ENCODE measurements around the gene TMED3.

TMED3 gene

GRCh38 chr15:79296583-79296982 is 14.3 kb upstream of the TMED3 start:
- Histone ChIP-seq H3K9ac (ENCODE audit: low read length) (no peak overlapping the region), H3K9me3 (ENCODE audit: control insufficient read depth, insufficient read depth, low read depth, low read length) (no peaks in the 10 kb centered on the region), H3K36me3 (ENCODE audit: control insufficient read depth, insufficient read depth, low read length) (no peaks in the 10 kb centered on the region), H3K4me1 (ENCODE audit: control insufficient read depth, insufficient read depth, low read length) (no peaks in the 10 kb centered on the region), H3K4me3 (ENCODE audit: low read depth, low read length) (no peak overlapping the region), H3K27me3 (ENCODE audit: control insufficient read depth, insufficient read depth, low read length) (peaks cover 61% of the 10 kb centered on the region), H3K27ac (ENCODE audit: low read depth, low read length) (no peak overlapping the region)

- no peaks in the 10 kb centered on the region for H3K9me3 ChIP-seq (ENCODE audit: control insufficient read depth, insufficient read depth, low read depth, low read length)
- peaks cover 59% of the 10 kb centered on the region for H3K27me3 ChIP-seq (ENCODE audit: control insufficient read depth, insufficient read depth, low read length)
- no peak overlapping the region for H3K4me3 ChIP-seq (ENCODE audit: low read depth, low read length)
- H3K4me1 ChIP-seq (ENCODE audit: control insufficient read depth, insufficient read depth, low read length) = no peaks in the 10 kb centered on the region
- no peaks in the 10 kb centered on the region for H3K36me3 ChIP-seq (ENCODE audit: control insufficient read depth, insufficient read depth, low read length)
- H3K9ac ChIP-seq (ENCODE audit: low read length) = no peak overlapping the region
- no peak overlapping the region for H3K27ac ChIP-seq (ENCODE audit: low read depth, low read length)
Measured at GRCh38 chr15:79299126-79299840, 11.6 kb upstream of the TMED3 start.

GRCh38 chr15:79299841-79300235 is 11.1 kb upstream of the TMED3 start:
- Histone ChIP-seq H3K9me3 (ENCODE audit: control insufficient read depth, insufficient read depth, low read depth, low read length) (no peaks in the 10 kb centered on the region), H3K27ac (ENCODE audit: low read depth, low read length) (no peak overlapping the region), H3K9ac (ENCODE audit: low read length) (no peak overlapping the region), H3K4me1 (ENCODE audit: control insufficient read depth, insufficient read depth, low read length) (no peaks in the 10 kb centered on the region), H3K27me3 (ENCODE audit: control insufficient read depth, insufficient read depth, low read length) (peaks cover 64% of the 10 kb centered on the region), H3K4me3 (ENCODE audit: low read depth, low read length) (no peak overlapping the region), H3K36me3 (ENCODE audit: control insufficient read depth, insufficient read depth, low read length) (no peaks in the 10 kb centered on the region)

- no peaks in the 10 kb centered on the region for H3K36me3 ChIP-seq (ENCODE audit: control insufficient read depth, insufficient read depth, low read length)
- no peaks in the 10 kb centered on the region for H3K9me3 ChIP-seq (ENCODE audit: control insufficient read depth, insufficient read depth, low read depth, low read length)
- peaks cover 6% of the 10 kb centered on the region for H3K4me1 ChIP-seq (ENCODE audit: control insufficient read depth, insufficient read depth, low read length)
- H3K27ac ChIP-seq (ENCODE audit: low read depth, low read length) = no peak overlapping the region
- no peak overlapping the region for H3K9ac ChIP-seq (ENCODE audit: low read length)
- H3K27me3 ChIP-seq (ENCODE audit: control insufficient read depth, insufficient read depth, low read length) = peaks cover 79% of the 10 kb centered on the region
- no peak overlapping the region for H3K4me3 ChIP-seq (ENCODE audit: low read depth, low read length)
Measured at GRCh38 chr15:79307251-79307650, 3.7 kb upstream of the TMED3 start.

GRCh38 chr15:79308874-79309273 is 2.0 kb upstream of the TMED3 start:
- H3K27me3 ChIP-seq (ENCODE audit: control insufficient read depth, insufficient read depth, low read length) = peaks cover 64% of the 10 kb centered on the region

GRCh38 chr15:79310612-79310984 is 314 bp upstream of the TMED3 start:
- no peaks in the 10 kb centered on the region for H3K9me3 ChIP-seq (ENCODE audit: control insufficient read depth, insufficient read depth, low read depth, low read length)
- H3K9ac ChIP-seq (ENCODE audit: low read length) = no peak overlapping the region
- peaks cover 28% of the 10 kb centered on the region for H3K36me3 ChIP-seq (ENCODE audit: control insufficient read depth, insufficient read depth, low read length)
- peak overlapping the region; percentile 92 for H3K4me3 ChIP-seq (ENCODE audit: low read depth, low read length)
- peaks cover 50% of the 10 kb centered on the region for H3K27me3 ChIP-seq (ENCODE audit: control insufficient read depth, insufficient read depth, low read length)
- H3K4me1 ChIP-seq (ENCODE audit: control insufficient read depth, insufficient read depth, low read length) = peaks cover 6% of the 10 kb centered on the region
- H3K27ac ChIP-seq (ENCODE audit: low read depth, low read length) = no peak overlapping the region

More at GRCh38 chr15:79308874-79309273, 2.0 kb upstream of the TMED3 start:
- Histone ChIP-seq H3K36me3 (ENCODE audit: control insufficient read depth, insufficient read depth, low read length) (peaks cover 11% of the 10 kb centered on the region), H3K4me3 (ENCODE audit: low read depth, low read length) (no peak overlapping the region), H3K4me1 (ENCODE audit: control insufficient read depth, insufficient read depth, low read length) (peaks cover 6% of the 10 kb centered on the region), H3K27ac (ENCODE audit: low read depth, low read length) (no peak overlapping the region), H3K9ac (ENCODE audit: low read length) (no peak overlapping the region), H3K9me3 (ENCODE audit: control insufficient read depth, insufficient read depth, low read depth, low read length) (no peaks in the 10 kb centered on the region)

GRCh38 chr15:79311901-79312553 is 1.1 kb downstream of the TMED3 start:
- no peak overlapping the region for H3K27ac ChIP-seq (ENCODE audit: low read depth, low read length)

GRCh38 chr15:79314186-79314585 is 3.3 kb downstream of the TMED3 start:
- Histone ChIP-seq H3K9ac (ENCODE audit: low read length) (no peak overlapping the region), H3K4me3 (ENCODE audit: low read depth, low read length) (no peak overlapping the region), H3K4me1 (ENCODE audit: control insufficient read depth, insufficient read depth, low read length) (peaks cover 6% of the 10 kb centered on the region), H3K27ac (ENCODE audit: low read depth, low read length) (no peak overlapping the region), H3K9me3 (ENCODE audit: control insufficient read depth, insufficient read depth, low read depth, low read length) (no peaks in the 10 kb centered on the region), H3K27me3 (ENCODE audit: control insufficient read depth, insufficient read depth, low read length) (peaks cover 15% of the 10 kb centered on the region), H3K36me3 (ENCODE audit: control insufficient read depth, insufficient read depth, low read length) (peaks cover 64% of the 10 kb centered on the region)

More at GRCh38 chr15:79311901-79312553, 1.1 kb downstream of the TMED3 start:
- Histone ChIP-seq H3K4me1 (ENCODE audit: control insufficient read depth, insufficient read depth, low read length) (peaks cover 6% of the 10 kb centered on the region), H3K4me3 (ENCODE audit: low read depth, low read length) (peak overlapping the region; percentile 92), H3K36me3 (ENCODE audit: control insufficient read depth, insufficient read depth, low read length) (peaks cover 42% of the 10 kb centered on the region), H3K9ac (ENCODE audit: low read length) (peak overlapping the region; percentile 89), H3K9me3 (ENCODE audit: control insufficient read depth, insufficient read depth, low read depth, low read length) (no peaks in the 10 kb centered on the region), H3K27me3 (ENCODE audit: control insufficient read depth, insufficient read depth, low read length) (peaks cover 37% of the 10 kb centered on the region)

GRCh38 chr15:79314811-79315210 is 3.9 kb downstream of the TMED3 start:
- Histone ChIP-seq H3K4me1 (ENCODE audit: control insufficient read depth, insufficient read depth, low read length) (peaks cover 6% of the 10 kb centered on the region), H3K4me3 (ENCODE audit: low read depth, low read length) (no peak overlapping the region), H3K9ac (ENCODE audit: low read length) (no peak overlapping the region), H3K27ac (ENCODE audit: low read depth, low read length) (no peak overlapping the region), H3K27me3 (ENCODE audit: control insufficient read depth, insufficient read depth, low read length) (peaks cover 9% of the 10 kb centered on the region), H3K9me3 (ENCODE audit: control insufficient read depth, insufficient read depth, low read depth, low read length) (no peaks in the 10 kb centered on the region), H3K36me3 (ENCODE audit: control insufficient read depth, insufficient read depth, low read length) (peaks cover 70% of the 10 kb centered on the region)

GRCh38 chr15:79315623-79316328 is 4.9 kb downstream of the TMED3 start:
- Histone ChIP-seq H3K36me3 (ENCODE audit: control insufficient read depth, insufficient read depth, low read length) (peaks cover 74% of the 10 kb centered on the region), H3K4me1 (ENCODE audit: control insufficient read depth, insufficient read depth, low read length) (peaks cover 6% of the 10 kb centered on the region), H3K27me3 (ENCODE audit: control insufficient read depth, insufficient read depth, low read length) (no peaks in the 10 kb centered on the region), H3K9me3 (ENCODE audit: control insufficient read depth, insufficient read depth, low read depth, low read length) (no peaks in the 10 kb centered on the region), H3K4me3 (ENCODE audit: low read depth, low read length) (no peak overlapping the region), H3K9ac (ENCODE audit: low read length) (no peak overlapping the region), H3K27ac (ENCODE audit: low read depth, low read length) (no peak overlapping the region)

- no peak overlapping the region for H3K27ac ChIP-seq (ENCODE audit: low read depth, low read length)
- no peaks in the 10 kb centered on the region for H3K27me3 ChIP-seq (ENCODE audit: control insufficient read depth, insufficient read depth, low read length)
- H3K4me1 ChIP-seq (ENCODE audit: control insufficient read depth, insufficient read depth, low read length) = peaks cover 4% of the 10 kb centered on the region
- H3K36me3 ChIP-seq (ENCODE audit: control insufficient read depth, insufficient read depth, low read length) = peaks cover 85% of the 10 kb centered on the region
- no peaks in the 10 kb centered on the region for H3K9me3 ChIP-seq (ENCODE audit: control insufficient read depth, insufficient read depth, low read depth, low read length)
- no peak overlapping the region for H3K9ac ChIP-seq (ENCODE audit: low read length)
- no peak overlapping the region for H3K4me3 ChIP-seq (ENCODE audit: low read depth, low read length)
Measured at GRCh38 chr15:79316864-79317263, 6.0 kb downstream of the TMED3 start.

Measured in HUES6 (cell line).